GM18517 (cell line): ENCODE measurements around the gene ACLY.
A peak's percentile ranks its signal among the peaks of the same experiment; 100 is the strongest.

Experiments
- ATAC-seq: cut with Tn5 transposase; IDR thresholded peaks from one replicate; pipeline ENCODE4 v1.9.1; 2021; ENCODE audit warnings: mild to moderate bottlenecking, moderate library complexity; ENCODE audit not compliant: unreplicated experiment

Gene ACLY

DNA sequence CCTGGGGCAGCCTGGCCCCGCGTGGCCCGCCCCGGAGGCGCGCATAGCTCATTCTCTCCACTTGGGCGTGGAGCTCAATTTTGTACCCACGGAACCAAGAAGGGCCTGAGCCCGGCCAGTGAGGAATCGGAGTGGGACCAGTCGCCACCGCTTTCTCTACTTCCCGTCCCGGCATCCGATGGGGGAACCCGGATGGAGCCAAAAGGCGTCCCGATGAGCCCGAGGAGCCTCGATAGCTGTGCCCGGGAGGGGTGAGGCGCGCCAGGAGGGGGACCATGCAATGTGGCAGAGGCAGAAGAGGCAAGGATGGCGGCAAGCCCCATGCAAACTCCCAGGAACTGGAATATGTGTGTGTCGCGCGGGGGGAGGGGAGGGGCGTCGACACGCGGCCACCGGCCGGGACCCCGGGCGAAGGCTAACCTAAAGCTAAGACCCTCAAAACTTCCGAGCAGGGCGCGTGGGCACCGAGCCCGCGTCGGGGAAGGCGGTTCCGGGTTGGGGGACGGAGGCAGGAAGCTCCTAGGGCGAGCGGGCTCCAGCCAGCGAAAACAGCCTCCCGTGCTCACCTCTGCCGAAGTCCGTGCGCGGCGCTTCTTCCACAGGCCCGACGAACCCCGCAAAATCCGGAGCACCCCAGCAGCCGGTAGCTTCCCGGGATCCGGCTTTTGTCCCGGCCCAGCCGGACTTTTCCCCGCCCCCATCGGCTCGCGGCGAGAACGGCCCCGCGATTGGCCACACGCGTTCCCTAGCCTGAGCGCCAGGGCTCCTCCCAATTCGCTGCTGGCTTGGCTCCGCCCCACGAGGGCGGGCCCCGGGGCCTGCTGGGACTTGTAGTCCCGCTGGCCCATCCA, at the start of gene ACLY:
Gene ACLY (minus strand): TSS at position 638 of the 851 bp plus-strand sequence. CDS start 5,078 bp downstream, outside the sequence.
- peak; percentile 74 for ATAC-seq

DNA sequence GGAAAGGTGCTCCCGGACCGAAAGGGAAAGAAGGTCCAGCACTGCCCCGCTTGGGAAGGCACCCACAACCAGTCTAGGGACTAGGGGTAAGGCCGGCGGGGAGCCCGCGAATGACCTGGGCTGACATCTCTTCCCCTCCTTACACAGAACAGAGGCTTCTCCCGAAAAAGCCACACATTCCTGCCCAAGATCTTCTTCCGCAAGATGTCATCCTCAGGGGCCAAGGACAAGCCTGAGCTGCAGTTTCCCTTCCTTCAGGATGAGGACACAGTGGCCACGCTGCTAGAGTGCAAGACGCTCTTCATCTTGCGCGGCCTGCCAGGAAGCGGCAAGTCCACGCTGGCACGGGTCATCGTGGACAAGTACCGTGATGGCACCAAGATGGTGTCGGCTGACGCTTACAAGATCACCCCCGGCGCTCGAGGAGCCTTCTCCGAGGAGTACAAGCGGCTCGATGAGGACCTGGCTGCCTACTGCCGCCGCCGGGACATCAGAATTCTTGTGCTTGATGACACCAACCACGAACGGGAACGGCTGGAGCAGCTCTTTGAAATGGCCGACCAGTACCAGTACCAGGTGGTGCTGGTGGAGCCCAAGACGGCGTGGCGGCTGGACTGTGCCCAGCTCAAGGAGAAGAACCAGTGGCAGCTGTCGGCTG, 49.3 kb upstream of the ACLY start:
- ATAC-seq = no peak

DNA sequence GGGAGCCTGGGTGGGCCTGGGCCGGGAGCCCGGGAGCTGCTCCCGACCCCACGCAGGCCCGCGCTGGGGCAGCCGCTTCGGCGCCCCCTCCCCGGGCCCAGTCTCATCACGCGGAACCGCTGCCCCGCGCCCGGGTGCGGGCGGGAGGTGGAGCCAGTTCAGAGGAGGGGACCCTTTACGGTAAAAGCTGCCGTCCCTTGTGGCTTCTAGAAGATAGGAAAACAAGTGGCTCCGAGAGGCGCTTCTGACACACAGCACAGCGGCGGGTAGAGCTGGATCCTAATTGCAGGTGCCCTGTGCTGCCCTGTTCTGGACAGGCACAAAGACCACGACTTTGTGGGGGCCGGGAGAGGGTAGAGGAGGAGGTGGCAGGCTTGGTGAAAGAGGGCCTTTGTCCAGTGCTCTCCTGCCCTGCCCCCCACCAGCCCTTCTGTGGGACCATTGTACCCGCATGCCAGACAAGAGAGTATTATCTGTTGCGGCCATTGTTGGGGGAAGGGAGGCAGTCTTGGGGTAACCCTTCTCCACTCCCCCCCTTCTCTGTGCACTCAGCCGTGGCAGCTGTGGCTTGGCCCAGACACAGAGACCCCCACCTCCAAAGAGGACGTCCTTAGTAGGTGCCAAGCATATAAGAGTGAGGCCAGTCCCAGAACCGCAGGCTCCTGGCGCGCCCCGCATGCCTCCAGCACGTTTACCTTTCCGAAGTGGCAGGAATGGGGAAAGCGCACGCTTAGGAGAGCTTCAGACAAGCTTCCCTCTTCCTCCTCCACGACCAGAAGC, 48.6 kb upstream of the ACLY start:
- ATAC-seq = no peak

DNA sequence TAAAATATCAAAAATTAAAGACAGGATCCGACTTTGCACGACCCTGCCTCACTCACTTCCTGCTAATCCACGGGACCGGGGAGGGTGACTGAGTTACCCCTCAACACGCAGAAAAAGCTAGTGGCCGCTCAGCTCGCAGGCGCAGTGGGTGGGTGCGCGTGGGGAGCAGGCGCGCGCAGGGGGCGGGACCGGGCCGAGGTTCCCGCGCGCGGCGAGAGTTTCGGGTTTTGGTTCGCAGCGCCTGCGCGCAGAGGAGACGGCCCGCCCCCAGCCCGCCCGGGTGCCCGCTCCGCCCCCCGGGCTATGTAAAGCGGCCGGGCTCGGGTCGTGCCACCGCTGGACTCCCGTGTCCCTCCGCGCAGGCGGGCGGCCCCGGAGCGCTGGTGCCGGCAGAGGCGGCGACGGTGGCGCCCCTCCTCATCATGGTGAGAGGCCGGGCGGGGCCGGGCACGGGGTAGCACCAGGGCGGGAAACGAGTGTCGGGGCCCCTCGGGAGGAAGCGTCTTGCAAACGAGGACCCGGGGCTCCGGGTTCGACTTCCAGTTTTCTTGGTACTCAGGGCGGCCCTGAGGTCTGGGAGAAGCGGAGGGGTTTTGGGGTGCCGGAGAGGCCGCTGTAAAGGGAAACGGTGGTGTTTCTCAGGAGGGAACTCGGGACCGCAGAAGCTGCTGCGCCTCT, 47.9 kb upstream of the ACLY start, which contains the start of gene CNP:
Gene CNP (plus strand): TSS at position 333 of the 678 bp plus-strand sequence. CDS start 90 bp downstream, at position 423.
- ATAC-seq = peak; percentile 54

DNA sequence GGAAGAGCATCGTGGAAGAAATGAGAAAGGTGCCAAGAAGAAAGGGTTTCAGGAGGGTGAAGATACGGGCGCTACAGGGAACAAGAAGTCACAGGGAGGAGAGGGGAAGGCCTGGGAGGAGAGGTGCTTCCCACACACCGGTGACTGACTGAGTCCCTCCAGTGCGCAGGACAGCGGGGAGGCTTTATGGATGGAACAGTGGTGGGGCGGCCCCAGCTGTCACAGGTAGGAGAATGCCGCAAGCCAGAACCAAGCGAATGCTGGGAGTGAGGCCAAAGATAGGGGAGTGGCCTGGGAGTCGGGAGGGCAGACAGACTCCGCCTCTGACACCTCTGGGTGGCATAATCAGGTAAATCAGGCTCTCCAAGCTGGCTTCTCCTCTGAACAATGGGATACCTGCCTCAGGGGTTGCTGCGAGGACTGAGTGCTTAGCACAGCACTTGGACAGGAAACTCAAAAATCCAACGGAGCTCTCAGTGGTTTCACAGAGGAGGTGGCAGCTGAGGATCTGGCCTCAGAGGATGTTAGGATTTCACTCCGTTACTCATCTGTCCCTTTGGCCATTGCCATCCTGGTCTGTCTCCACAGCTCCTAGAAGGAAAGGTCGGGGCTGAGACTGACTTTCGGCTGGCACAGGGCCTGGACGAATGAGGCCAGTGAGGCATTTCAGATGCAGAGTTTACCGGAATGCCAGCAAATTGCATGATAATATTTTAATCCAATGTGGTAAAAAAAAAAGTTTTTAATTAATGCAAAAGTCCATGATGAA, 47.1 kb upstream of the ACLY start:
- ATAC-seq = no peak

DNA sequence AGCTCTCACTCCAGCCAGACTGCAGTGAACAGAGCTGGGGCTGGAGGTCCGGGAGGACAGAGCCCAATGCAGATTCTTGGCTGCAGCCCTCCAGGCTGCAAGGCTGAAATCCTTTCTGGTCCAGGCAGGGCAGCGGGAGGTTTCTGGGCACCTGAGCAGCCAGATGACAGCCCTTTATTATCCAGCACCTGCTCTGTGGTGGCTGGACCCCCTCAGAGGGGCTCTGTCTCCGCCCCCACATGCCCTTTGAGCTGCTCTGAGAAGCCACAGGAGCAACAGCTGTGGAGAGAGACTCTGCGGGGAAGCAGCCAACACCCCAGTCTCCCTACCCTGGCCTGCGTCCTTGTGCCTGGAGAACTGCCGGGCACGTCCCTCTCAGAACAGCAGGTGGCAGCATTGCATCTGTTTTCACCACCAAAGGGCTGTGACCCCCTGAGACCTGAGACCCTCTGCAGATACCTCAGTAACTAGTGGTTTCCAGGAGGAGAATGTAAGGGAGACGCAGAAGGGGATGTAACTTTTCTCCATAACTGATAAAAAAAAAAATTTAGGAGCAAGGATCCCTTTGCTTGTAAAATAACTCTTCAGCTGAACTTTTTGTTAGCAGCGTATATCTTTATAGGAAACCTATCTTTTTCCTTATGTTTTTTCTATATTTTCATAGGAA, 44.1 kb upstream of the ACLY start:
- ATAC-seq = no peak

DNA sequence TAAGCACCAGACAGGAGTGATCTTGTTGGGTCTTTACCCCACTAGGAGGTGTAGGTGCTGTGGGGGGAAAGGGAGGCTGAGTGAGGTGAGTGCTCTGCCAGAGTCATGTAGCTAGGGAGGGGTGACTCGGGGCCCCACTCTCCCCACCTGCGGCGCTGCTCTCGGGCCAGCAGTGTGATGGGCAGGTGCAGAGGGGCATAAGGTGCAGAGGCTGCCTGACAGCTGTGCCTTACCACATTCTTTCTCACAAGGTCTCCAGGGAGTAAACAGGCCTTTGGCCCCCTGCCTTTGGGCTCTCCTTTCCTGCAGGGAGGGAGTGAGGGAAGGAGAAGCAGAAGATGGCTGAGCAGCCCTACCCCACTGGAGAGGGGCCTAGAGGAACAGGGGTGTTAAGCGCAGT, 43.4 kb upstream of the ACLY start:
- ATAC-seq = no peak

DNA sequence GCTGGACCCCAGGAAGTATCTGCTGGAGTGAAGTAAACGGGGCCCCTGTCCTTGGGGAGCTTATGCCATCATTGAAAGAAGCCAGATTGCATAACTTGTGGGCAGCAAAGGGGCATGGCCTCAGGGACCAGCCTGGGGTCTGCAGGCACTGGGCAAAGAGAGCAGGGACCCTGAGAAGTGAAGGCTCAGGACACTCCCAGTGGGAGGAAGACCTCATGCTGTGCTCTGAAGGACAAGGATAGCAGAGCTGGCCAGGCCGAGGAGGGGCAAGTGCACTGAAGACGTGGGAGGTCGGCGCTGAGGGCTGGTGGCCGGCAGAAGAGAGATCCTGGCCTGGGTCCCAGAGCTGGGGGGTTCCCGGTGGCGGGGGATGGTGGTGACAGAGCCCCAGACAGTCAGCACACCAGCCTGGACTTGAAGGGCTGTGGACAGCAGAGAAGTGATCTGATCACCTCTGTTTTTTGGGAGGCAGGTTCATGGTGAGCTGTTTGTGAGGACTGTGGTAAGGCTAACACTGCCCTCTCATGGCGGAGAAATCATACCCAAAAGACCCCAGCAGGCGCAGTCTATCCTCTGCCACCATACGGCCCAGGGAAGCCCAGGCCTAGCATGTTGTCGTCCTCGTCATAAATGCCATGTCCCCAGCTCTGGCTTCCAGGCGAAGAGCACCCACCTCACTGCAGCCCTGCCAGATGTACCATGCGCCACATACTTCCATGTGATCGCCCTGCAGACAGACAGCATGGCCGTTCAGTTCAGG, 40.8 kb upstream of the ACLY start:
- ATAC-seq = no peak

DNA sequence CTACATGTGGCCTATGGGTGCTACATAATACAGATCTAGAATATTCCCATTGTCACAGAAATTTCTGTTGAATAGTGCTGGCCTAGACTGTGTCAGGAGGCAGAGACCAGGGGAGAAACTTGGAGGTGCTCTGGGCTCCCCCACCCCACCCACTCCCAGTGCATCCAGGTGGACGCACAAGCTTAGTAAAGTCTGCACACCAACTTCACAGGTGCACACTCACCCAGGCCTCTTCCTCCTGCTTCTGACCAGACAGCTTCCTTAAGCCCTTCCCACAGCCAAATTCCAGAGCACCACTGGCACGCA, 40.2 kb upstream of the ACLY start:
- no peak for ATAC-seq

DNA sequence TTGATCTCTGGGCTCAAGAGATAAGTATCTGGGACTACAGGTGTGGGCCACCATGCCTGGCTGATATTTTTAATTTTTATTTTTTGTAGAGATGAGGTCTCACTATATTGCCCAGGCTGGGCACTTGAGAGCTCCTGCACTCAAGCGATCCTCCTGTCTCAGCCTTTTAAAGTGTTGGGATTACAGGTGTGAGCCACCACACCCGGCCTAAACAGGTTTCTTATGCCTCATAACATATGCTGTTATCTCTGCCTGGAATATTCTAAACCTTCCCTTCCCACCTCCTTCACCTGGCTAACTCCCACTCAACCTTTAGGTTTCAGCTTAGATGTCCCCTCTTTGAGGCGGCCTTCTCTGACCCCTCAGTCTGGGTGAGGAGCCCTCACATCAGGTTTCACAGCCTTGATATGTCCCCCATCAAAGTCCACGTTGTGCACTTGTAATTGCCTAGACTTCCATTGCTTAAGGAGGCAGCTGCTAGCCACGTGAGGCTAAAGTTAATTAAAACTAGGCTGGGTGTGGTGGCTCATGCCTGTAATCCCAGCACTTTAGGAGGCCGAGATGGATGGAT, 39.2 kb upstream of the ACLY start:
- no peak for ATAC-seq

DNA sequence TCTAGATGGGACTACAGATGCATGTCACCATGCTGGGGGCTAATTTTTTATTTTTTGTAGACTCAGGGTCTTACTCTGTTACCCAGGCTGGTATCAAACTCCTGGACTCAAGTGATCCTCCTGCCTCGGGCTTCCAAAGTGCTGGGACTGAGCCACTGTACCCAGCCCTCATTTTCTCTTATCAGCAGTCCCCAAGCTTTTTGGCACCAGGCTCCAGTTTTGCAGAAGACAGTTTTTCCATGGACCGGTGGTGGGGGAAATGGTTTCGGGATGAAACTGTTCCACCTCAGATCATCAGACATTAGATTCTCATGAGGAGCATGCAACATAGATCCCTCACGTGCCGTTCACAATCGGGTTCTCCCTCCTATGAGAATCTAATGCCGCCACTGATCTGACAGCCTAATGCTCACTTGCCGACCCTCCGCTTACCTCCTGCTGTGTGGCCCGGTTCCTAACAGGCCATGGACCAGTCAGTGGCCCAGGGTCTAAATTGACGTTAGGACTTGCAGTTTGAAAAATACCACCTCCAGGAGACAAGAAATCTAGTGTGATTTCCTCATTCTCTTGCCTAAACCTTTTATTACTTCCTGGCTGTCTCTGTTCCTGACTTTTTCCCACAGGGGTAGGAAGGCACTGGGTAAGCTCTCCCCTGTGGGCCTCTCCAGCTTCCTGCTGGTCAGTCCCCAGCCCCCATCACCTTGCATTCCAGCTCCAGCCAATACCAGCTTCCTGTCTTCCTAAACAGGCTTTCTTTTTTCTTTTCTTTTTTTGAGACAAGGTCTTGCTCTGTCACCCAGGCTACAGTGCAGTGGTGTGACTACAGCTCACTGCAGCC, 38.5 kb upstream of the ACLY start:
- ATAC-seq = no peak

DNA sequence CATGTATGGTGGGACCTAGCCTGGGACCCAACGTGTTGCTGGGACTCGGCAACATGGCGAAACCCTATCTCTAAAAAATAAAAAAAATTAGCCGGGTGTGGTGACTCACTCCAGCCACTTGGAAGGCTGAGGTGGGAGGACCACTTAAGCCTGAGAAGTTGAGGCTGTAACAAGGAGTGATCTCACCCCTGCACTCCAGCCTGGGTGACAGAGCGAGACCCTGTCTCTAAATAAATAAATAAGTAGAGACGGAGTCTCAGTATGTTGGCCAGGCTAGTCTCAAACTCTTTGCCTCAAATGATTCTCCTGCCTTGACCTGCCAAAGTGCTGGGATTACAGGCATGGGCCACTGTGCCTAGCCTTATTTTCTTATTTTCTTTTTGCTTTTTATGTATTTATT, 37.8 kb upstream of the ACLY start:
- no peak for ATAC-seq

DNA sequence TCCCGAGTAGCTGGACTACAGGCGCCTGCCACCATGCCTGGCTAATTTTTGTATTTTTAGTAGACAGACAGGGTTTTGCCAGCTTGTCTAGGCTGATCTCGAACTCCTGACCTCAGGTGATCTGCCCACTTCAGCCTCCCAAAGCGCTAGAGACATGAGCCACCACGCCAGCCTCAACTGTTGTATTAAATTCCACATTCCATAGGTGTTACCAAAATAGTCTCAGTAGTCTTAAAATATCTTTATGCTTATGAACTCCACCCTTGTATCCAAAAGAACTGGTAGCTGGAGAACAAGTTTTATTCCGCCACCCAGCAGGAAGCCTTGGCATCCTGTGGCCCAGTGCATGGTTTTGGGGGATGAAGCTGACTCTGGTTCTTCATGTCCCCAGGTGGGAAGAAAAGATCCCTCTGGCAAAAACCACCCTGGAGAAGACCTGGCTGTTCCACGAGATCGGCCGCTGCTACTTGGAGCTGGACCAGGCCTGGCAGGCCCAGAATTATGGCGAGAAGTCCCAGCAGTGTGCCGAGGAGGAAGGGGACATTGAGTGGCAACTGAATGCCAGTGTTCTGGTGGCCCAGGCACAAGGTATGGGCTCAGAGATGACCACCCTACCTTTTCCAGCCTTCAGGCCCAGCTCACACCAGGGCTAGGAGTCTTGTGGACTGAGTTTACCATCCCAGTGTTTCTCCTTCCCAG, 30.2 kb upstream of the ACLY start:
- ATAC-seq = no peak

DNA sequence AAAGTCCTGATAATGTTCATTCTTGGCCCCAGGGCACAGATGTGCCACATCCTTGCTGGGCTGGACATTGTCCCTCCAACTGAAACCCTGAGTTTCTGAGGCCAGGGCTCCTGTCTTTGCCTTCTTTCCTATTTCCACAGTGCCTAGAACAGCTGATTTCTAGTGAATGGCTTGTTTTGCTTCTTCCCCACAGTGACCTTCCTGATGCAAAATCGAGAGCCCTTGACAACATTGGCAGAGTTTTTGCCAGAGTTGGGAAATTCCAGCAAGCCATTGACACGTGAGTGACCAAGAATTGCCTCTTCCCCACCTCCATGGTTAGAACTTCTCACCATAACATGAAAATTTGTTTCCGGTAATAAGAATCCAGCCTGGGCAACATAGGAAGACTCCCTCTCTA, 26.2 kb upstream of the ACLY start:
- no peak for ATAC-seq

DNA sequence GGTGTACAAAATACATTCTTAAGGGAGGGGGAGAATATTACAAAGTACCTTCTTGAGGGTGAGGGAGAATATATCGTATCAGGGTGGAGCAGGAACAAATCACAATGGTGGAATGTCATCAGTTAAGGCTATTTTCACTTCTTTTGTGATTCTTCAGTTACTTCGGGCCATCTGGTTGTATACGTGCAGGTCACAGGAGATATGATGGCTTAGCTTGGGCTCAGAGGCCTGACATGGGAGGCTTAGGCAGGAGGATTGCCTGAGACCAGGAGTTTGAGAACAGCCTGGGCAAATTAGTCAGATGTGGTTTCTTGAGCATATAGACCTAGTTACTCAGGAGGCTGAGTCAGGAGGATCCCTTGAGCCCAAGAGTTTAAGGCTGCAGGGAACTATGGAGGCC, 24.7 kb upstream of the ACLY start:
- no peak for ATAC-seq

DNA sequence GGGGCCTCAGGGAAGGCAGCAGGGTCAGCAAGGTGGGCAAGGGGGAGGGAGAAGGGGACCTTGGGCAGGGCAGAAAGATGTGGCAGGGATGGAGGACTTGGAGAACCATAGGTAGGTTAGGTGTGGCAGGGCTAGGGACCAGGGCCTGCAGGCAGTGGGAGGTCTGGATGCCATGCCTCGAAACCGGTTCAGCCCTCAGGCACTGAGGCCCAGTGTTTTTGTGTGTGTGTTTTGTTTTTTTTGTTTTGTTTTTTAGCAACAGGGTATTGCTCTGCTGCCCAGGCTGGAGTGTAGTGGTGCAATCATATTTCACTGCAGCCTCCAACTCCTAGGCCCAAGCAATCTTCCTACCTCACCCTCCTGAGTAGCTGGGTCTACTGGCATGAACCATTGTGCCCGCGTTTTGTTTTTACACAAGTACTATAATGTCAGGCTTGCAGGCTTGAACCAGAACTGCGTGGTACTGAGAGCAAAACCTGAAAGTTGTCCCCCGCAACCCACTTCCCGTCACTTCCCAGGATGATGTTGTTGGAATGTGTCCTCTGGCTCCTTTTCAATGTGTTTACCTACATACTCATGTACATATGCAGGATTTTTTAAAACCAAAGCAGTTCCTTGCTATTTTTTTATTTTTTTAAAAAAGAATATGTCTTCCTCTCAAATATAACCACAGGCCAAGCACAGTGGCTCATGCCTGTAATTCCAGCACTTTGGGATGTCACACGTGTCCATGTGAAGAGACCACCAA, 24.0 kb upstream of the ACLY start:
- ATAC-seq = no peak

DNA sequence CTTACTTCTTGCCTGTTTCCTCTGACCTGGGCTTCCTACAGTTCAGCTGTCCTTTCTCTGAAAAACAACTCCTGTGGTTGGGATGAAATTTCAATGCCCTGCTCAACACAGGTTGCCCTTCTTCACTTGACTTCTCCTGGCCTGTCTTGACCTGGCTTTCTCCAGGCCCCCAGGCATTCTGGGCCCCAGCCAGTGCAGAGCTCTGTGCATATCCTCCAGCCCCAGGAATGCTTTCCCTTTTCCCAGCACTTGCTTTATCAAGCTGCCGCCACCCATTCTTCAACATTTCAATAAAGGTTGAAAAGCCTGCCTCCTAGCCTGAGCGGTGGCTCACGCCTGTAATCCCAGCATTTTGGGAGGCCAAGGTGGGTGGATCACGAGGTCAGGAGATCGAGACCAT, 22.4 kb upstream of the ACLY start:
- no peak for ATAC-seq
